Liver (tissue), 9 donors: ENCODE measurements around the gene CDH24. TPM values are rescaled to one million over a fixed set of nuclear protein-coding genes. Genes with fewer than 3 reads are reported as not detected.

Source experiments
- DNase-seq: peaks from one replicate; pipeline ENCODE4 v3.0.0-alpha.2; 2017; ENCODE audit warnings: low spot score
- H3K27ac ChIP-seq, 2 donors: one replicate each; pipeline ENCODE4 v1.7.0; 2013; ENCODE audit warnings: inconsistent platforms in 2 of 2, low read length in 2 of 2, control low read depth in 1 of 2, low read depth in 1 of 2, mild to moderate bottlenecking in 1 of 2
- H3K27me3 ChIP-seq, 4 donors: one replicate each; pipeline versions ENCODE4 v1.6.1 to v1.7.0; 2013; ENCODE audit warnings: low read length in 3 of 4, inconsistent platforms in 1 of 4, mild to moderate bottlenecking in 1 of 4, moderate library complexity in 1 of 4; ENCODE audit not compliant: control insufficient read depth in 4 of 4, insufficient read depth in 4 of 4
- H3K36me3 ChIP-seq, 4 donors: one replicate each; pipeline versions ENCODE4 v1.6.1 to v1.7.0; 2013; ENCODE audit warnings: low read length in 3 of 4, mild to moderate bottlenecking in 3 of 4, low read depth in 1 of 4, moderate library complexity in 1 of 4; ENCODE audit not compliant: control insufficient read depth in 4 of 4, insufficient read depth in 3 of 4
- H3K4me1 ChIP-seq, 4 donors: one replicate each; pipeline versions ENCODE4 v1.6.1 to v1.7.0; 2013; ENCODE audit warnings: low read length in 3 of 4, mild to moderate bottlenecking in 3 of 4, moderate library complexity in 1 of 4; ENCODE audit not compliant: control insufficient read depth in 4 of 4, insufficient read depth in 4 of 4
- H3K4me3 ChIP-seq, 3 donors: one replicate each; pipeline versions ENCODE4 v1.6.1 to v1.7.0; 2013; ENCODE audit warnings: low read length in 3 of 3, control low read depth in 1 of 3, low read depth in 1 of 3, mild to moderate bottlenecking in 1 of 3
- H3K9ac ChIP-seq, 2 donors: one replicate each; pipeline ENCODE4 v1.7.0; 2013; ENCODE audit warnings: low read length in 2 of 2, mild to moderate bottlenecking in 2 of 2, moderate library complexity in 2 of 2, control low read depth in 1 of 2, low read depth in 1 of 2
- H3K9me3 ChIP-seq, 4 donors: one replicate each; pipeline versions ENCODE4 v1.6.1 to v1.7.0; 2013; ENCODE audit warnings: low read length in 3 of 4; ENCODE audit not compliant: control insufficient read depth in 4 of 4
- CTCF ChIP-seq: fragments of 150-350 bp; IDR thresholded peaks from 2 replicates; pipeline ENCODE4 v1.5.1; 2017; ENCODE audit warnings: improper control_type of control experiment, low read depth, low read length; ENCODE audit not compliant: missing input control
- EGR1 ChIP-seq, 2 donors: IDR thresholded peaks; 2 replicates each; pipeline ENCODE4 v1.6.1; 2016 to 2018; ENCODE audit warnings: antibody characterized with exemption in 2 of 2, low read depth in 2 of 2
- FOXA1 ChIP-seq: IDR thresholded peaks from 2 replicates; pipeline ENCODE4 v1.6.1; 2016; ENCODE audit warnings: antibody characterized with exemption
- FOXA2 ChIP-seq: IDR thresholded peaks from 2 replicates; pipeline ENCODE4 v1.6.1; 2016; ENCODE audit warnings: antibody characterized with exemption
- GABPA ChIP-seq, 2 donors: IDR thresholded peaks in 1 of 2; conservative IDR thresholded peaks in 1 of 2; 2 replicates each; pipeline ENCODE4 v1.6.1; 2016; ENCODE audit warnings: antibody characterized with exemption in 2 of 2, mild to moderate bottlenecking in 1 of 2, moderate library complexity in 1 of 2
- MAX ChIP-seq: IDR thresholded peaks from 2 replicates; pipeline ENCODE4 v1.6.1; 2016; ENCODE audit warnings: antibody characterized with exemption
- NR2F2 ChIP-seq: IDR thresholded peaks from 2 replicates; pipeline ENCODE4 v1.6.1; 2016; ENCODE audit warnings: antibody characterized with exemption
- RAD21 ChIP-seq, 2 donors: IDR thresholded peaks; 2 replicates each; pipeline ENCODE4 v1.6.1; 2016; ENCODE audit warnings: antibody characterized with exemption in 2 of 2, mild to moderate bottlenecking in 2 of 2
- REST ChIP-seq: IDR thresholded peaks from 2 replicates; pipeline ENCODE4 v1.6.1; 2016; ENCODE audit warnings: antibody characterized with exemption, mild to moderate bottlenecking
- RXRA ChIP-seq, 2 donors: IDR thresholded peaks; 2 replicates each; pipeline ENCODE4 v1.6.1; 2017 to 2018; ENCODE audit warnings: antibody characterized with exemption in 2 of 2, mild to moderate bottlenecking in 1 of 2
- SP1 ChIP-seq: IDR thresholded peaks from 2 replicates; pipeline ENCODE4 v1.6.1; 2018; ENCODE audit warnings: antibody characterized with exemption, mild to moderate bottlenecking
- TAF1 ChIP-seq: conservative IDR thresholded peaks from 2 replicates; pipeline ENCODE4 v1.6.1; 2016; ENCODE audit warnings: antibody characterized with exemption, mild to moderate bottlenecking
- ZBTB33 ChIP-seq: IDR thresholded peaks from 2 replicates; pipeline ENCODE4 v1.6.1; 2016; ENCODE audit warnings: antibody characterized with exemption
- WGBS: extraction: QIAGEN DNeasy Blood & Tissue Kit; methylation state at CpG from one replicate; pipeline ENCODE4 v1.1.7; 2013; 5-methylcytosine and 5-hydroxymethylcytosine counted together
- polyA plus RNA-seq, 2 donors: library from polyadenylated mRNA; stranded (reverse) in 1 of 2; unstranded in 1 of 2; fragments of 200-250 nt in 1 of 2; fragments of >200 nt in 1 of 2; fragmentation: Nextera tagmentation in 1 of 2; extraction: Ambion mirVana in 1 of 2; gene quantifications; one replicate each; pipeline versions ENCODE4 v1.2.1 to v1.2.3, GENCODE V29; 2013 to 2015
- total RNA-seq, 2 donors: library from RNA; depleted of rRNA; stranded (reverse); fragments of >200 nt; gene quantifications; one replicate each; pipeline ENCODE4 v1.2.3, GENCODE V29; 2014
- donor health status: healthy.
- donor health status: healthy.
- donor health status: healthy.
- donor health status: healthy.
- donor health status: healthy.

The CDH24 gene
- total and polyA plus RNA-seq, 4 donors = 0.23 to 0.50 (median 0.38) TPM; not detected in 1

GRCh38 chr14:23103581-23103980 is 46.3 kb upstream of the CDH24 start:
- Histone ChIP-seq H3K9ac (no peak overlapping the region), H3K36me3 (no peaks in the 10 kb centered on the region), H3K9me3 (no peaks in the 10 kb centered on the region), H3K4me1 (peaks cover 0 to 3% (median 2%) of the 10 kb centered on the region in 4 donors), H3K4me3 (no peak overlapping the region), H3K27me3 (no peaks in the 10 kb centered on the region), H3K27ac (no peak overlapping the region)
- DNase-seq = no peak
- 90% methylated on average over 4 of the region's 4 CpGs for whole genome bisulfite sequencing
- TF ChIP-seq RAD21 (IDR thresholded peaks at IDR 0.05) = no peak

GRCh38 chr14:23102801-23103200 is 45.5 kb upstream of the CDH24 start:
- no peaks in the 10 kb centered on the region for H3K27me3 ChIP-seq
- 89% methylated on average over 2 of the region's 2 CpGs for WGBS
- no peak overlapping the region for H3K4me3 ChIP-seq
- H3K9ac ChIP-seq = no peak overlapping the region
- TF ChIP-seq ZBTB33 (no peak), TAF1 (no peak), EGR1 (IDR thresholded peaks at IDR 0.05; ENCODE audit: low read depth in 2 of 2) (no peak), SP1 (no peak), REST (no peak), CTCF (no peak), RXRA (IDR thresholded peaks at IDR 0.05) (no peak), MAX (no peak), GABPA (IDR thresholded peaks at IDR 0.05 in 1 of 2, conservative IDR thresholded peaks at IDR 0.05 in 1 of 2) (no peak), FOXA1 (no peak), FOXA2 (no peak), RAD21 (IDR thresholded peaks at IDR 0.05) (no peak), NR2F2 (no peak)
- no peak overlapping the region for H3K27ac ChIP-seq
- peaks cover 0 to 3% (median 2%) of the 10 kb centered on the region in 4 donors for H3K4me1 ChIP-seq
- peaks cover 0 to 6% (median 2%) of the 10 kb centered on the region in 4 donors for H3K36me3 ChIP-seq
- no peaks in the 10 kb centered on the region for H3K9me3 ChIP-seq
- no peak for DNase-seq
